Measurements from ENCODE around the gene ISOC2.
"Not testable (repeated sequence)": the region's sequence is repeated elsewhere in the genome, so short reads cannot be mapped to it uniquely, and the experiment has no call there.

The ISOC2 gene

GRCh38 chr19:55460670-55461258, 678 bp downstream of the ISOC2 start:
- FAIRE-seq (no peak), DNase-seq (ENCODE audit: low spot score) (no peak)

- no peak for FAIRE-seq
- no peak for DNase-seq (ENCODE audit: low spot score)
Observed at GRCh38 chr19:55459950-55460657, 1.3 kb downstream of the ISOC2 start.

GRCh38 chr19:55459551-55459949, 1.9 kb downstream of the ISOC2 start:
- FAIRE-seq = no peak
- no peak for DNase-seq (ENCODE audit: low spot score)

GRCh38 chr19:55457683-55458457, 3.6 kb downstream of the ISOC2 start:
- FAIRE-seq = no peak
- no peak for DNase-seq (ENCODE audit: low spot score)

- DNase-seq (ENCODE audit: low spot score) = no peak
- no peak for FAIRE-seq
Observed at GRCh38 chr19:55456347-55456746, 5.1 kb downstream of the ISOC2 start.

GRCh38 chr19:55455576-55456235, 5.7 kb downstream of the ISOC2 start:
- FAIRE-seq (no peak), DNase-seq (ENCODE audit: low spot score) (no peak)

GRCh38 chr19:55454787-55455243, 6.6 kb downstream of the ISOC2 start:
- no peak for DNase-seq (ENCODE audit: low spot score)
- no peak for FAIRE-seq

- no peak for FAIRE-seq
- DNase-seq (ENCODE audit: low spot score) = no peak
Observed at GRCh38 chr19:55453511-55454260, 7.8 kb downstream of the ISOC2 start.

GRCh38 chr19:55452749-55453346, 8.6 kb downstream of the ISOC2 start:
- no peak for FAIRE-seq
- no peak for DNase-seq (ENCODE audit: low spot score)

GRCh38 chr19:55451965-55452748, 9.3 kb downstream of the ISOC2 start:
- no peak for FAIRE-seq

GRCh38 chr19:55451163-55451964, 10.1 kb downstream of the ISOC2 start:
- DNase-seq (ENCODE audit: low spot score) = no peak
- no peak for FAIRE-seq

More at GRCh38 chr19:55451965-55452748, 9.3 kb downstream of the ISOC2 start:
- DNase-seq (ENCODE audit: low spot score) = no peak

GRCh38 chr19:55449469-55449868, 12.0 kb downstream of the ISOC2 start:
- FAIRE-seq (no peak), DNase-seq (ENCODE audit: low spot score) (no peak)

- not testable (repeated sequence) for DNase-seq (ENCODE audit: low spot score); FAIRE-seq
Observed at GRCh38 chr19:55448175-55448490, 13.3 kb downstream of the ISOC2 start.

- no peak for DNase-seq (ENCODE audit: low spot score)
- no peak for FAIRE-seq
Observed at GRCh38 chr19:55447421-55448174, 13.8 kb downstream of the ISOC2 start.

GRCh38 chr19:55446060-55446459, 15.4 kb downstream of the ISOC2 start:
- DNase-seq (ENCODE audit: low spot score) = no peak
- no peak for FAIRE-seq

GRCh38 chr19:55444646-55445045, 16.8 kb downstream of the ISOC2 start:
- FAIRE-seq (no peak), DNase-seq (ENCODE audit: low spot score) (no peak)

- FAIRE-seq (no peak), DNase-seq (ENCODE audit: low spot score) (no peak)
Observed at GRCh38 chr19:55443824-55444480, 17.5 kb downstream of the ISOC2 start.
